Endodermal cell (in vitro differentiated cells): ENCODE results near the gene TECTA. TPM values are rescaled to one million over a fixed set of nuclear protein-coding genes. Genes with fewer than 3 reads are reported as not detected.
"Not testable (repeated sequence)": the region's sequence is repeated elsewhere in the genome, so short reads cannot be mapped to it uniquely, and the experiment has no call there.

Experiments
- DNase-seq: peaks from one replicate; pipeline ENCODE4 v3.0.0-alpha.2; 2017
- H3K27ac ChIP-seq: 2 replicates; pipeline ENCODE4 v1.5.1; 2013; ENCODE audit warnings: mild to moderate bottlenecking, low read depth, low read length, moderate library complexity
- H3K27me3 ChIP-seq: 2 replicates; pipeline ENCODE4 v1.6.1; 2013; ENCODE audit warnings: mild to moderate bottlenecking, low read length, moderate library complexity; ENCODE audit not compliant: insufficient read depth, control insufficient read depth, poor library complexity, severe bottlenecking
- H3K36me3 ChIP-seq: 2 replicates; pipeline ENCODE4 v1.7.0; 2013; ENCODE audit warnings: mild to moderate bottlenecking, low read length, moderate library complexity; ENCODE audit not compliant: control insufficient read depth, insufficient read depth
- H3K4me1 ChIP-seq: one replicate; pipeline ENCODE4 v1.7.0; 2013; ENCODE audit warnings: low read length; ENCODE audit not compliant: control insufficient read depth, insufficient read depth
- H3K4me3 ChIP-seq: 2 replicates; pipeline ENCODE4 v1.5.1; 2013; ENCODE audit warnings: mild to moderate bottlenecking, low read length, moderate library complexity
- H3K9ac ChIP-seq: 2 replicates; pipeline ENCODE4 v1.6.1; 2013; ENCODE audit warnings: mild to moderate bottlenecking, low read length, moderate library complexity; ENCODE audit not compliant: poor library complexity, severe bottlenecking; ENCODE audit errors: extremely low read depth
- H3K9me3 ChIP-seq: 2 replicates; pipeline ENCODE4 v1.6.1; 2013; ENCODE audit warnings: mild to moderate bottlenecking, low read length, moderate library complexity; ENCODE audit not compliant: control insufficient read depth
- H3K27ac Mint-ChIP-seq: 2 replicates; pipeline ENCODE4 v1.8.0; 2020; ENCODE audit warnings: mixed read lengths
- H3K27me3 Mint-ChIP-seq: 2 replicates; pipeline ENCODE4 v1.8.0; 2021; ENCODE audit warnings: mild to moderate bottlenecking, mixed read lengths; ENCODE audit not compliant: insufficient read depth
- H3K36me3 Mint-ChIP-seq: 2 replicates; pipeline ENCODE4 v1.8.0; 2020; ENCODE audit warnings: low read depth, mixed read lengths
- H3K4me1 Mint-ChIP-seq: 2 replicates; pipeline ENCODE4 v1.8.0; 2020; ENCODE audit warnings: mixed read lengths
- H3K4me3 Mint-ChIP-seq: 2 replicates; pipeline ENCODE4 v1.8.0; 2020; ENCODE audit warnings: mild to moderate bottlenecking, moderate library complexity, mixed read lengths
- H3K9me3 Mint-ChIP-seq: 2 replicates; pipeline ENCODE4 v1.8.0; 2020; ENCODE audit warnings: mild to moderate bottlenecking, mixed read lengths
- CTCF ChIP-seq: fragments of 200-600 bp; sonication (generic); conservative IDR thresholded peaks from 2 replicates; pipeline ENCODE4 v1.5.0; 2021; ENCODE audit warnings: antibody characterized with exemption, mild to moderate bottlenecking
- WGBS, 2 experiments: methylation state at CpG; one replicate each; pipeline versions ENCODE4 v1.1.5 to v1.1.7; 2013; ENCODE audit warnings: missing lambda C conversion rate in 2 of 2, mixed read lengths in 1 of 2; ENCODE audit not compliant: insufficient coverage in 1 of 2, insufficient read length in 1 of 2; 5-methylcytosine and 5-hydroxymethylcytosine counted together
- total RNA-seq, 2 donors: library from RNA; stranded (reverse); fragmentation: NEBNext Ultra II Directional in 1 of 2; extraction: Animal tissue kit (Norgen Biotek cat#: 25700) in 1 of 2; gene quantifications; 2 replicates in 1 of 2; 3 replicates in 1 of 2; pipeline ENCODE4 v1.2.1, GENCODE V29; 2021

Gene TECTA
- total RNA-seq, 2 donors from 2014 or later = 1.4 to 2.2 TPM

- WGBS, 2 experiments = 90 to 94% methylated on average over 3 to 6 of the region's 6 CpGs
- Mint-ChIP-seq H3K36me3 (no peaks in the 10 kb centered on the region), H3K27ac (no peak overlapping the region), H3K4me1 (peaks cover 2% of the 10 kb centered on the region), H3K27me3 (peaks cover 1% of the 10 kb centered on the region), H3K9me3 (no peaks in the 10 kb centered on the region), H3K4me3 (no peak overlapping the region)
- H3K27ac ChIP-seq = no peak overlapping the region
- no peak overlapping the region for H3K4me3 ChIP-seq
- no peaks in the 10 kb centered on the region for H3K27me3 ChIP-seq
- no peak overlapping the region for H3K9ac ChIP-seq
- no peaks in the 10 kb centered on the region for H3K4me1 ChIP-seq
- no peaks in the 10 kb centered on the region for H3K9me3 ChIP-seq
- H3K36me3 ChIP-seq = no peaks in the 10 kb centered on the region
- DNase-seq = no peak
- TF ChIP-seq CTCF = no peak
Measured at GRCh38 chr11:121163658-121164308, 62.7 kb downstream of the TECTA start.

GRCh38 chr11:121177629-121178028, 76.6 kb downstream of the TECTA start:
- 91 to 92% methylated on average over 1 to 10 of the region's 10 CpGs for WGBS, 2 experiments
- H3K9ac ChIP-seq, H3K27me3 ChIP-seq, H3K27ac Mint-ChIP-seq, DNase-seq, H3K27ac ChIP-seq, H3K4me3 Mint-ChIP-seq, H3K4me3 ChIP-seq, H3K4me1 Mint-ChIP-seq, H3K36me3 ChIP-seq, H3K4me1 ChIP-seq, H3K27me3 Mint-ChIP-seq: not testable (repeated sequence)
- peaks cover 44% of the 10 kb centered on the region for H3K9me3 Mint-ChIP-seq
- peaks cover 15% of the 10 kb centered on the region for H3K36me3 Mint-ChIP-seq
- peaks cover 27% of the 10 kb centered on the region for H3K9me3 ChIP-seq

GRCh38 chr11:121179306-121179705, 78.3 kb downstream of the TECTA start:
- Mint-ChIP-seq H3K4me3 (no peak overlapping the region), H3K36me3 (peaks cover 15% of the 10 kb centered on the region), H3K27me3 (no peaks in the 10 kb centered on the region), H3K4me1 (no peaks in the 10 kb centered on the region), H3K9me3 (peaks cover 44% of the 10 kb centered on the region), H3K27ac (no peak overlapping the region)
- no peak for TF ChIP-seq CTCF
- Histone ChIP-seq H3K36me3 (no peaks in the 10 kb centered on the region), H3K9ac (no peak overlapping the region), H3K27me3 (peaks cover 2% of the 10 kb centered on the region), H3K27ac (no peak overlapping the region), H3K9me3 (peaks cover 27% of the 10 kb centered on the region), H3K4me3 (no peak overlapping the region), H3K4me1 (no peaks in the 10 kb centered on the region)
- WGBS, 2 experiments = 93 to 100% methylated on average over 1 of the region's 1 CpG
- no peak for DNase-seq

GRCh38 chr11:121180183-121180582, 79.1 kb downstream of the TECTA start:
- no peak for DNase-seq
- H3K36me3 Mint-ChIP-seq = peaks cover 13% of the 10 kb centered on the region
- H3K27me3 Mint-ChIP-seq = peaks cover 5% of the 10 kb centered on the region
- no peaks in the 10 kb centered on the region for H3K4me1 Mint-ChIP-seq
- no peaks in the 10 kb centered on the region for H3K4me1 ChIP-seq
- peaks cover 44% of the 10 kb centered on the region for H3K9me3 Mint-ChIP-seq
- TF ChIP-seq CTCF = no peak
- no peak overlapping the region for H3K4me3 ChIP-seq
- WGBS, 2 experiments = no CpG with 5 or more reads among the region's 1 CpG
- no peak overlapping the region for H3K27ac ChIP-seq
- no peaks in the 10 kb centered on the region for H3K36me3 ChIP-seq
- no peak overlapping the region for H3K9ac ChIP-seq
- H3K27me3 ChIP-seq = peaks cover 11% of the 10 kb centered on the region
- peaks cover 27% of the 10 kb centered on the region for H3K9me3 ChIP-seq
- no peak overlapping the region for H3K27ac Mint-ChIP-seq
- H3K4me3 Mint-ChIP-seq = no peak overlapping the region
